ENCODE measurements around the gene PC.
"Not testable (repeated sequence)": the region's sequence is repeated elsewhere in the genome, so short reads cannot be mapped to it uniquely, and the experiment has no call there.

Gene PC

GRCh38 chr11:66981976-66982578, 23.9 kb upstream of the PC start:
- DNase-seq (ENCODE audit: low read depth in 2 of 2), result peak in 1 of 2 donors; percentile 23

GRCh38 chr11:66979336-66979980, 21.3 kb upstream of the PC start:
- DNase-seq (ENCODE audit: low read depth in 2 of 2), result no peak

- no peak for DNase-seq (ENCODE audit: low read depth in 2 of 2)
Observed at GRCh38 chr11:66978717-66979116, 20.5 kb upstream of the PC start.

GRCh38 chr11:66978229-66978628, 20.0 kb upstream of the PC start:
- no peak for DNase-seq (ENCODE audit: low read depth in 2 of 2)

- no peak for DNase-seq (ENCODE audit: low read depth in 2 of 2)
Observed at GRCh38 chr11:66976925-66977324, 18.7 kb upstream of the PC start.

- no peak for DNase-seq (ENCODE audit: low read depth in 2 of 2)
Observed at GRCh38 chr11:66976028-66976467, 17.9 kb upstream of the PC start.

- no peak for DNase-seq (ENCODE audit: low read depth in 2 of 2)
Observed at GRCh38 chr11:66975405-66976027, 17.3 kb upstream of the PC start.

- DNase-seq (ENCODE audit: low read depth in 2 of 2), result no peak
Observed at GRCh38 chr11:66974724-66975404, 16.7 kb upstream of the PC start, which contains the start of gene C11orf86. TSS of gene C11orf86 (plus strand) at chr11:66975304. CDS start at chr11:66975363, 59 bp downstream.

- DNase-seq (ENCODE audit: low read depth in 2 of 2), result no peak
Observed at GRCh38 chr11:66973956-66974580, 15.9 kb upstream of the PC start.

GRCh38 chr11:66971488-66971887, 13.3 kb upstream of the PC start:
- no peak for DNase-seq (ENCODE audit: low read depth in 2 of 2)

GRCh38 chr11:66970807-66971442, 12.7 kb upstream of the PC start:
- peak in 1 of 2 donors; percentile 40 for DNase-seq (ENCODE audit: low read depth in 2 of 2)

- no peak for DNase-seq (ENCODE audit: low read depth in 2 of 2)
Observed at GRCh38 chr11:66970371-66970806, 12.2 kb upstream of the PC start.

GRCh38 chr11:66969584-66970225, 11.5 kb upstream of the PC start:
- DNase-seq (ENCODE audit: low read depth in 2 of 2), result no peak

GRCh38 chr11:66967670-66968425, 9.7 kb upstream of the PC start:
- DNase-seq (ENCODE audit: low read depth in 2 of 2), result no peak

- no peak for DNase-seq (ENCODE audit: low read depth in 2 of 2)
Observed at GRCh38 chr11:66966351-66966750, 8.2 kb upstream of the PC start.

- no peak for DNase-seq (ENCODE audit: low read depth in 2 of 2)
Observed at GRCh38 chr11:66964495-66964894, 6.3 kb upstream of the PC start.

- DNase-seq (ENCODE audit: low read depth in 2 of 2), result no peak
Observed at GRCh38 chr11:66962801-66963200, 4.6 kb upstream of the PC start.

GRCh38 chr11:66962247-66962646, 4.1 kb upstream of the PC start:
- no peak for DNase-seq (ENCODE audit: low read depth in 2 of 2)

GRCh38 chr11:66961691-66962213, 3.6 kb upstream of the PC start:
- DNase-seq (ENCODE audit: low read depth in 2 of 2), result not testable (repeated sequence)

GRCh38 chr11:66958956-66959274, 732 bp upstream of the PC start:
- no peak for DNase-seq (ENCODE audit: low read depth in 2 of 2)

- no peak for DNase-seq (ENCODE audit: low read depth in 2 of 2)
Observed at GRCh38 chr11:66957971-66958231, 282 bp downstream of the PC start.
